Neural progenitor cell (in vitro differentiated cells): ENCODE measurements around the gene MSI2. TPM values are rescaled to one million over a fixed set of nuclear protein-coding genes. Genes with fewer than 3 reads are reported as not detected.

ENCODE experiments used
- DNase-seq: peaks from one replicate; pipeline ENCODE4 v3.0.0-alpha.2; 2016; ENCODE audit warnings: low spot score
- H2AFZ ChIP-seq: fragments of 200-600 bp; sonication (generic); replicated peaks from 2 replicates; pipeline ENCODE4 v1.6.1; 2016; ENCODE audit warnings: antibody characterized with exemption
- H3F3A ChIP-seq: fragments of 200-600 bp; sonication (generic); 2 replicates; pipeline ENCODE4 v1.6.1; 2016; ENCODE audit warnings: antibody characterized with exemption, low read depth
- H3K27ac ChIP-seq: fragments of 200-600 bp; sonication (generic); 2 replicates; pipeline ENCODE4 v1.5.1; 2016; ENCODE audit warnings: mild to moderate bottlenecking
- H3K27me3 ChIP-seq: fragments of 200-600 bp; sonication (generic); 2 replicates; pipeline ENCODE4 v1.6.1; 2016; ENCODE audit warnings: mild to moderate bottlenecking, moderate library complexity
- H3K36me3 ChIP-seq: fragments of 200-600 bp; sonication (generic); 2 replicates; pipeline ENCODE4 v1.5.1; 2016
- H3K4me1 ChIP-seq: fragments of 200-600 bp; sonication (generic); 2 replicates; pipeline ENCODE4 v1.6.1; 2016; ENCODE audit warnings: mixed run types
- H3K4me2 ChIP-seq: fragments of 200-600 bp; sonication (generic); 2 replicates; pipeline ENCODE4 v1.6.1; 2016
- H3K4me3 ChIP-seq: fragments of 200-600 bp; sonication (generic); 2 replicates; pipeline ENCODE4 v1.5.1; 2016
- H3K79me2 ChIP-seq: fragments of 200-600 bp; sonication (generic); 2 replicates; pipeline ENCODE4 v1.6.1; 2016; ENCODE audit warnings: low read depth
- H3K9ac ChIP-seq: fragments of 200-600 bp; sonication (generic); 2 replicates; pipeline ENCODE4 v1.6.1; 2016
- H3K9me3 ChIP-seq: fragments of 200-600 bp; sonication (generic); 2 replicates; pipeline ENCODE4 v1.5.1; 2016; ENCODE audit warnings: low read depth
- H4K20me1 ChIP-seq: fragments of 200-600 bp; sonication (generic); 2 replicates; pipeline ENCODE4 v1.6.1; 2016; ENCODE audit warnings: low read depth
- H3K27ac Mint-ChIP-seq: 3 replicates; pipeline ENCODE4 v1.8.0; 2021; ENCODE audit warnings: mixed read lengths
- H3K27me3 Mint-ChIP-seq: 2 replicates; pipeline ENCODE4 v1.8.0; 2022; ENCODE audit warnings: low read depth, mild to moderate bottlenecking, inconsistent platforms, moderate library complexity, mixed read lengths; ENCODE audit not compliant: insufficient read depth
- H3K36me3 Mint-ChIP-seq: 3 replicates; pipeline ENCODE4 v1.8.0; 2021; ENCODE audit warnings: mixed read lengths
- H3K4me1 Mint-ChIP-seq: 3 replicates; pipeline ENCODE4 v1.8.0; 2021; ENCODE audit warnings: mixed read lengths
- H3K4me3 Mint-ChIP-seq: 3 replicates; pipeline ENCODE4 v1.8.0; 2021; ENCODE audit warnings: mild to moderate bottlenecking, moderate library complexity, mixed read lengths
- H3K9me3 Mint-ChIP-seq: 3 replicates; pipeline ENCODE4 v1.8.0; 2020; ENCODE audit warnings: mixed read lengths
- EZH2 ChIP-seq: fragments of 200-600 bp; sonication (generic); IDR thresholded peaks from 2 replicates; pipeline ENCODE4 v1.6.1; 2017; ENCODE audit warnings: antibody characterized with exemption, mild to moderate bottlenecking, moderate library complexity
- EZH2phosphoT487 ChIP-seq: fragments of 200-600 bp; sonication (generic); IDR thresholded peaks from 2 replicates; pipeline ENCODE4 v1.6.1; 2017; ENCODE audit warnings: antibody characterized with exemption
- total RNA-seq: library from RNA; depleted of rRNA; stranded (reverse); fragments of >200 nt; gene quantifications from 2 replicates; pipeline ENCODE4 v1.2.3, GENCODE V29; 2015; ENCODE audit warnings: low replicate concordance
- TF ChIP-seq, protein P1 (sequence below): fragments of 200-600 bp; sonication (generic); IDR thresholded peaks from 2 replicates; pipeline ENCODE4 v1.5.1; 2017; ENCODE audit warnings: antibody characterized with exemption, mild to moderate bottlenecking

Gene MSI2
- total RNA-seq, 1 donor from 2014 or later = 96.9 TPM

DNA sequence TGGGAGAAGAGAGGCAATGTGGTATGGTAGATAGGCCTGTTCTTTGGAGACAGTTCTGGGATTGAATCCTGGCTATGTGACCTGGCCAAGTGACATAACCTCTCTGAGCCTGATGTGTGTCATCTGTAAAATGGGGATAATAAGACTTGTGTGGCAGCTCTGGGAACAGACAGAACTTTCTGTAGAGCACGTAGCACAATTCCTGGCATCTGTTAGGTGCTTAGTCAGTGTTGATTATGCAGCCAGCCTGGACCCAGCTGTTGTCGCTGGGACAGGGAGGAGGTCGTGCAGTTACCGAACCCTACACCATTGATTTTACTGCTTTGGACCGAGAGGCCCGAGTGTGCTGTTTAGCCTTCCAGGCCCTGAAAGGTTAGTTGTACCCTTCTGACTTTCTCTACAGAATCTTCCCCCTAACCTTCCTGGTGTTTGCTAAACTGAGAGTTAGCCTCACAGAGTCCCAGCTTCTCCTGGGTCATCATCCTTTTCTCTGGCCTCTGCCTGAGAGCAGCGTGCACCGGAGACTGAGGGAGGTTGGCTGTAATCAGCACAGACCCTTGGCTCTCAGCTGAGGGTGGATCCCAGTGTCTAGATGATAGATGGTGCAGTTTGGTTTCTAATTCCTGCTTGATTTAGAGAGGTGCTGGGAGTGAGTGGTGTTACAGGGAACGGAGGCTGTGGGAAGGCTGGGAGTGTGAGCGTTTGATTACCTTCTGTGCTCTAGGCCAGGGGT lies 31.9 kb downstream of the MSI2 start:
- TF ChIP-seq, protein P1, sequence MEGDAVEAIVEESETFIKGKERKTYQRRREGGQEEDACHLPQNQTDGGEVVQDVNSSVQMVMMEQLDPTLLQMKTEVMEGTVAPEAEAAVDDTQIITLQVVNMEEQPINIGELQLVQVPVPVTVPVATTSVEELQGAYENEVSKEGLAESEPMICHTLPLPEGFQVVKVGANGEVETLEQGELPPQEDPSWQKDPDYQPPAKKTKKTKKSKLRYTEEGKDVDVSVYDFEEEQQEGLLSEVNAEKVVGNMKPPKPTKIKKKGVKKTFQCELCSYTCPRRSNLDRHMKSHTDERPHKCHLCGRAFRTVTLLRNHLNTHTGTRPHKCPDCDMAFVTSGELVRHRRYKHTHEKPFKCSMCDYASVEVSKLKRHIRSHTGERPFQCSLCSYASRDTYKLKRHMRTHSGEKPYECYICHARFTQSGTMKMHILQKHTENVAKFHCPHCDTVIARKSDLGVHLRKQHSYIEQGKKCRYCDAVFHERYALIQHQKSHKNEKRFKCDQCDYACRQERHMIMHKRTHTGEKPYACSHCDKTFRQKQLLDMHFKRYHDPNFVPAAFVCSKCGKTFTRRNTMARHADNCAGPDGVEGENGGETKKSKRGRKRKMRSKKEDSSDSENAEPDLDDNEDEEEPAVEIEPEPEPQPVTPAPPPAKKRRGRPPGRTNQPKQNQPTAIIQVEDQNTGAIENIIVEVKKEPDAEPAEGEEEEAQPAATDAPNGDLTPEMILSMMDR = no peak
- TF ChIP-seq EZH2phosphoT487 (no peak), EZH2 (no peak)
- peak overlapping the region; percentile 13 for H3K27ac ChIP-seq
- no peak overlapping the region for H2AFZ ChIP-seq
- Mint-ChIP-seq H3K27me3 (peaks cover 10% of the 10 kb centered on the region), H3K4me3 (peak overlapping the region; percentile 9), H3K36me3 (peaks cover 26% of the 10 kb centered on the region), H3K4me1 (peaks cover 95% of the 10 kb centered on the region), H3K27ac (peak overlapping the region; percentile 59), H3K9me3 (no peaks in the 10 kb centered on the region)
- H3K9ac ChIP-seq = no peak overlapping the region
- peaks cover 100% of the 10 kb centered on the region for H3K79me2 ChIP-seq
- H3K9me3 ChIP-seq = no peaks in the 10 kb centered on the region
- H4K20me1 ChIP-seq = peaks cover 100% of the 10 kb centered on the region
- no peaks in the 10 kb centered on the region for H3K36me3 ChIP-seq
- H3K27me3 ChIP-seq = no peaks in the 10 kb centered on the region
- no peak overlapping the region for H3K4me2 ChIP-seq
- peaks cover 78% of the 10 kb centered on the region for H3K4me1 ChIP-seq
- peaks cover 35% of the 10 kb centered on the region for H3F3A ChIP-seq
- no peak for DNase-seq
- no peak overlapping the region for H3K4me3 ChIP-seq

DNA sequence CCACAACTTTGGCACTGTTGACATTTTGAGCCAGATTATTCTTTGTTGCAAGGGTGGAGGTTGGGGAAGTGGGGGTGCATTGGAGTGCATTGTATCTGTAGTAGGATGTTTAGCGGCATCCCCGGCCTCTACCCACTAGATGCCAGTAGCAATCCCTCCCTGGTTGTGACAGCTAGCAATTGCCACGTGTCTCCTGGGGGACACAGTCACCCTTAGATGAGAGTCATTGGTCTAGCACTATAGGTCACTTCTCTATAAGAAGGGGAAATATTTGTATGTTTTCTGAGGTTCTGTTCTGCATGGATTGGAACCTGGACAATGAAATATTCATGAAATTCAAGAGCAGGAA lies 32.4 kb downstream of the MSI2 start:
- DNase-seq = no peak
- H4K20me1 ChIP-seq = peaks cover 97% of the 10 kb centered on the region
- H3K27ac ChIP-seq = no peak overlapping the region
- no peak overlapping the region for H3K4me2 ChIP-seq
- no peaks in the 10 kb centered on the region for H3K9me3 Mint-ChIP-seq
- peak overlapping the region; percentile 9 for H3K4me3 Mint-ChIP-seq
- no peaks in the 10 kb centered on the region for H3K27me3 ChIP-seq
- H3K36me3 ChIP-seq = no peaks in the 10 kb centered on the region
- peaks cover 30% of the 10 kb centered on the region for H3F3A ChIP-seq
- TF ChIP-seq, protein P1 = no peak
- no peak for TF ChIP-seq EZH2phosphoT487
- no peak for TF ChIP-seq EZH2
- no peak overlapping the region for H2AFZ ChIP-seq
- H3K27me3 Mint-ChIP-seq = peaks cover 10% of the 10 kb centered on the region
- H3K79me2 ChIP-seq = peaks cover 97% of the 10 kb centered on the region
- H3K4me1 ChIP-seq = peaks cover 73% of the 10 kb centered on the region
- H3K9ac ChIP-seq = no peak overlapping the region
- H3K9me3 ChIP-seq = no peaks in the 10 kb centered on the region
- H3K4me3 ChIP-seq = no peak overlapping the region
- peak overlapping the region; percentile 59 for H3K27ac Mint-ChIP-seq
- H3K36me3 Mint-ChIP-seq = peaks cover 23% of the 10 kb centered on the region
- peaks cover 92% of the 10 kb centered on the region for H3K4me1 Mint-ChIP-seq

DNA sequence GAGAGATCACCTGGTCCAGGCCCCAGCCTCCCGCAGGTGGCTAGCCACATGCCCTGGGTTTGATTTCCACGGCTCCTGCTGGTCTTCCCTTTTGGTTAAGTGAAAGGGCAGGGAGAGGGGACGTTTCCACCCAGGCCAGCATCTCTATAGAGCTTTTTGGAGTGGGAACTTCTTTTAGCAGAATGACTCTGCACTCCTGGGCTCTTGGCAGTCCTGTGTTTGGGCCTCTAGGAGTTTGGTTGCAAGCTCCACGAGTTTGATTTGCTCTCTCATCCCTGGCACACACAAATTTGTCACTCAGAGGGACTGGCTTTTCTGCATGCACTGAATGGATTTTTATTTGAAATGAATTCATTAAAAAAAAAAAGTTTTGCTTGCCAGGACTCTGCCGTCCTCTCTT lies 32.8 kb downstream of the MSI2 start:
- H3K27me3 Mint-ChIP-seq = peaks cover 10% of the 10 kb centered on the region
- Histone ChIP-seq H3F3A (peaks cover 27% of the 10 kb centered on the region), H3K4me1 (peaks cover 69% of the 10 kb centered on the region), H2AFZ (no peak overlapping the region), H3K27me3 (no peaks in the 10 kb centered on the region), H3K79me2 (peaks cover 97% of the 10 kb centered on the region), H3K36me3 (no peaks in the 10 kb centered on the region), H4K20me1 (peaks cover 97% of the 10 kb centered on the region), H3K9ac (no peak overlapping the region), H3K4me3 (no peak overlapping the region), H3K27ac (no peak overlapping the region), H3K4me2 (no peak overlapping the region), H3K9me3 (no peaks in the 10 kb centered on the region)
- no peak for DNase-seq
- H3K36me3 Mint-ChIP-seq = peaks cover 27% of the 10 kb centered on the region
- no peak overlapping the region for H3K4me3 Mint-ChIP-seq
- TF ChIP-seq, protein P1 = no peak
- TF ChIP-seq EZH2phosphoT487 = no peak
- TF ChIP-seq EZH2 = no peak
- peaks cover 92% of the 10 kb centered on the region for H3K4me1 Mint-ChIP-seq
- no peaks in the 10 kb centered on the region for H3K9me3 Mint-ChIP-seq
- peak overlapping the region; percentile 57 for H3K27ac Mint-ChIP-seq
